Chondrocyte (in vitro differentiated cells): ENCODE data around the gene UFSP2. TPM values are rescaled to one million over a fixed set of nuclear protein-coding genes. Genes with fewer than 3 reads are reported as not detected.

ENCODE experiments used
- DNase-seq: peaks from one replicate; pipeline ENCODE4 v3.0.0; 2021; ENCODE audit warnings: mixed read lengths, low spot score
- H3K27ac Mint-ChIP-seq: one replicate; pipeline ENCODE4 v1.8.0; 2021; ENCODE audit warnings: mild to moderate bottlenecking, moderate library complexity, mixed read lengths; ENCODE audit not compliant: unreplicated experiment
- H3K27me3 Mint-ChIP-seq: 2 replicates; pipeline ENCODE4 v1.8.0; 2021; ENCODE audit warnings: low read depth, mixed read lengths
- H3K36me3 Mint-ChIP-seq: 2 replicates; pipeline ENCODE4 v1.8.0; 2021; ENCODE audit warnings: low read depth, mixed read lengths
- H3K4me1 Mint-ChIP-seq: 2 replicates; pipeline ENCODE4 v1.8.0; 2021; ENCODE audit warnings: low read depth, mild to moderate bottlenecking, mixed read lengths
- H3K4me3 Mint-ChIP-seq: one replicate; pipeline ENCODE4 v1.8.0; 2021; ENCODE audit warnings: mild to moderate bottlenecking, moderate library complexity, mixed read lengths; ENCODE audit not compliant: unreplicated experiment
- H3K9me3 Mint-ChIP-seq: 2 replicates; pipeline ENCODE4 v1.8.0; 2021; ENCODE audit warnings: low read depth, mixed read lengths
- total RNA-seq: library from RNA; stranded (reverse); gene quantifications from 3 replicates; pipeline ENCODE4 v1.2.1, GENCODE V29; 2021
- TF ChIP-seq, protein P1 (sequence below): fragments of 200-600 bp; sonication (generic); IDR thresholded peaks from 2 replicates; pipeline ENCODE4 v1.5.0; 2021; ENCODE audit warnings: antibody characterized with exemption, mild to moderate bottlenecking, moderate library complexity

Gene UFSP2
- total RNA-seq, 1 donor from 2014 or later: 33.0 TPM

DNA sequence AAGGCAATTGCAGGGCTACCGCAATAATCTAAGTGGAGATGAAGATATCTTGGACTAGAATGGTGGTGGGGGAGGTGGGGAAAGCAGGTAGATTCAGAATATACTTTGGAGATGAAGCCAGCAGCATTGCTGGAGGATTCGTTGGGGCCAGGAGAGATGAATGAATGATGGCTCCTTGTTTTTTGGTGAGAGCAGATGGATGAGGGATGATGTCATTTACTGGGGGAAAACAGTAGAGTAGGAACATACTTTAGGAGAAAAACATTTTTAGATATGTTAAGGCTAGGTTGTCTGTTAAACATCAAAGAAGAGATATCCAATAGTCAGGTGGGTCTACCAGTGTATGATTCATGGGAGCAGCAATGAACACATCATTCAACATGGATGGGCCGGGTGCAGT is 39.9 kb upstream of the UFSP2 start:
- Mint-ChIP-seq H3K9me3 (no peaks in the 10 kb centered on the region), H3K4me1 (peaks cover 43% of the 10 kb centered on the region), H3K27ac (no peak overlapping the region), H3K36me3 (no peaks in the 10 kb centered on the region), H3K4me3 (no peak overlapping the region), H3K27me3 (no peaks in the 10 kb centered on the region)
- TF ChIP-seq, protein P1, sequence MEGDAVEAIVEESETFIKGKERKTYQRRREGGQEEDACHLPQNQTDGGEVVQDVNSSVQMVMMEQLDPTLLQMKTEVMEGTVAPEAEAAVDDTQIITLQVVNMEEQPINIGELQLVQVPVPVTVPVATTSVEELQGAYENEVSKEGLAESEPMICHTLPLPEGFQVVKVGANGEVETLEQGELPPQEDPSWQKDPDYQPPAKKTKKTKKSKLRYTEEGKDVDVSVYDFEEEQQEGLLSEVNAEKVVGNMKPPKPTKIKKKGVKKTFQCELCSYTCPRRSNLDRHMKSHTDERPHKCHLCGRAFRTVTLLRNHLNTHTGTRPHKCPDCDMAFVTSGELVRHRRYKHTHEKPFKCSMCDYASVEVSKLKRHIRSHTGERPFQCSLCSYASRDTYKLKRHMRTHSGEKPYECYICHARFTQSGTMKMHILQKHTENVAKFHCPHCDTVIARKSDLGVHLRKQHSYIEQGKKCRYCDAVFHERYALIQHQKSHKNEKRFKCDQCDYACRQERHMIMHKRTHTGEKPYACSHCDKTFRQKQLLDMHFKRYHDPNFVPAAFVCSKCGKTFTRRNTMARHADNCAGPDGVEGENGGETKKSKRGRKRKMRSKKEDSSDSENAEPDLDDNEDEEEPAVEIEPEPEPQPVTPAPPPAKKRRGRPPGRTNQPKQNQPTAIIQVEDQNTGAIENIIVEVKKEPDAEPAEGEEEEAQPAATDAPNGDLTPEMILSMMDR: no peak
- DNase-seq: no peak

DNA sequence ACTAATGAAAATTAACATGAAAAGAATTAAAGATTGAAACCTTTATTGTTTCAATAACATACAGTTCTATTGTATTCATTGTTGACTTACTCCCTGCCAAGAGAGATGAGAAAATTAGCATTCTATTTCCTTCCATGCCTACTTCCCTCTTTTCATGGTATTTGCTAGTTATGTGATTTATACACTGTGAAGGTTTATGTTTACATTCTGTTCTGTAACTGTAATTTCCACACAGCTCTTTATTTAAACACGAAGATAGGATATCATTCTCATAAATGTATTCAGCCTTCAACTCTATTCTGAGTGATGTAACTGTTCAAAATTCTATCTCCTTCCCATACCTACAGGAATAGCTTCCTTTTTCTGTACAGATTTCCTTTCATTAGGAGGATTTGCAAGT is 39.1 kb upstream of the UFSP2 start:
- no peak overlapping the region for H3K27ac Mint-ChIP-seq
- H3K27me3 Mint-ChIP-seq: no peaks in the 10 kb centered on the region
- peaks cover 2% of the 10 kb centered on the region for H3K36me3 Mint-ChIP-seq
- H3K9me3 Mint-ChIP-seq: no peaks in the 10 kb centered on the region
- TF ChIP-seq, protein P1: no peak
- H3K4me3 Mint-ChIP-seq: no peak overlapping the region
- no peak for DNase-seq
- H3K4me1 Mint-ChIP-seq: peaks cover 38% of the 10 kb centered on the region

DNA sequence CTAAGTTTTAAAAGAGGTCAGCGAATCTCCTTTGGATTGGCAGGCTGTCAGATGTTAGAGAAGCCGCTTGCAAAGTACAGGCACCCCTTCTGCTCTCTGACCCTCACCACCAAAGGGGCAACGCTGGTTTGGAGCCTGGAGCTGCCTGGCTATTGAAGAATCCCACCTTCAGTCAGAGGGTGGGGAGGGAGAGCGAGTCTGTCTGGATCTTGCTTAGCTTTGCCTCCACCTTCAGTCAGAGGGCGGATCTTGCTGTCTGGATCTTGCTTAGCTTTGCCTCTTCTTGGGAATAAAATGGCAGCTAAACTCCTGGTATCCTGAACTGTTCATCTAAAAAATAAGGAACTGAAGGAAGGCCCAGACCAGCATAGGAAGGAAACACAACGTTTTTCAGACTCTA is 38.4 kb upstream of the UFSP2 start:
- H3K27ac Mint-ChIP-seq: no peak overlapping the region
- H3K9me3 Mint-ChIP-seq: no peaks in the 10 kb centered on the region
- H3K27me3 Mint-ChIP-seq: no peaks in the 10 kb centered on the region
- no peak for DNase-seq
- TF ChIP-seq, protein P1: no peak
- peaks cover 7% of the 10 kb centered on the region for H3K36me3 Mint-ChIP-seq
- peaks cover 42% of the 10 kb centered on the region for H3K4me1 Mint-ChIP-seq
- H3K4me3 Mint-ChIP-seq: no peak overlapping the region

DNA sequence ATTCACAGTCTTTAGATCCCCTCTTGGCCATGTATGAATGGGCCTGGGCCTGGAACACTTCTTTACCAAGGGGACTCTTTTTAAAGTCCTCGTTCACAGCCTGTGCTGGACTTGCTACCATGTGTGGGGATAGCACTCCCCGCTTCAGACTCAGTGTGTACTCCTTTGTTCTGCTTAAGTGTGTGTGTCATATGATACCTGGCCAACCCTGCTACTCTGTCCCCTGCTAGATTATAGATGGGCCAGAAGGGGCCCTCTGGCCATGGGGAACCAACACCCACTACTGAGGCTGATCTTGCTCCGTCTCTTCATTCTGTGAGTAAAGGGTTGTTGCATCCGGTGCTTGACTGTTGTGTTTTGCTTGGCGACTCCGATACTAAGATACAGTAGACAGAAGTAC is 37.8 kb upstream of the UFSP2 start:
- Mint-ChIP-seq H3K27me3 (no peaks in the 10 kb centered on the region), H3K9me3 (no peaks in the 10 kb centered on the region)
- TF ChIP-seq, protein P1: no peak

DNA sequence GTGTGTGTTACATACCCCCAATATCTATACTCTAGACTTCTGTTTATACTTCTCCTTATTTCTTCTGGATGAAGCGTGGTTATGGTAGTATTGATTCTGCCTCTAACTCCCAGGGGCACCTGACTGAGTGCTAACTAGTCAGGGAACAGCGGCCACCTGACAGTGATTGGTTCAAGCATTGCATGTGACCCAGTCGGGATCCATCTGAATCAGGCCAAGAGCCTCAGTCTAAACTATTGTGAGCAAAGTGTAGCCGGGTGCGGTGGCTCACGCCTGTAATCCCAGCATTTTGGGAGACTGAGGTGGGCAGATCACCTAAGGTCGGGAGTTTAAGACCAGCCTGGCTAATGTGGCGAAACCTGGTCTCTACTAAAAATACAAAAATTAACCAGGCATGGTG is 35.8 kb upstream of the UFSP2 start:
- Mint-ChIP-seq H3K27ac (no peak overlapping the region), H3K4me1 (peaks cover 26% of the 10 kb centered on the region), H3K4me3 (no peak overlapping the region), H3K27me3 (no peaks in the 10 kb centered on the region), H3K36me3 (peaks cover 9% of the 10 kb centered on the region), H3K9me3 (no peaks in the 10 kb centered on the region)
- no peak for DNase-seq
- TF ChIP-seq, protein P1: no peak

More for the DNA sequence above, 37.8 kb upstream of the UFSP2 start:
- H3K4me3 Mint-ChIP-seq: no peak overlapping the region
- peaks cover 9% of the 10 kb centered on the region for H3K36me3 Mint-ChIP-seq
- no peak overlapping the region for H3K27ac Mint-ChIP-seq
- DNase-seq: no peak
- peaks cover 44% of the 10 kb centered on the region for H3K4me1 Mint-ChIP-seq
